22Rv1 (cell line): ENCODE measurements around the gene SELENOS.

Experiments
- CTCF ChIP-seq: fragments of 450-650 bp; IDR thresholded peaks from 2 replicates; pipeline ENCODE4 v1.5.1; 2017; ENCODE audit warnings: mild to moderate bottlenecking
- ZFX ChIP-seq: fragments of 450-650 bp; IDR thresholded peaks from 2 replicates; pipeline ENCODE4 v1.6.1; 2017; ENCODE audit warnings: antibody characterized with exemption, borderline replicate concordance

- TF ChIP-seq CTCF (no peak), ZFX (no peak)
Observed at GRCh38 chr15:101306341-101307047, 29.2 kb upstream of the SELENOS start.
